HG03159 (cell line): Measurements from ENCODE around the gene ADGRG6.

Source experiments
- ATAC-seq: cut with Tn5 transposase; IDR thresholded peaks from one replicate; pipeline ENCODE4 v1.9.1; 2021; ENCODE audit warnings: mild to moderate bottlenecking, moderate library complexity; ENCODE audit not compliant: unreplicated experiment

Gene ADGRG6

GRCh38 chr6:142320366-142320765 is 18.6 kb downstream of the ADGRG6 start:
- no peak for ATAC-seq

GRCh38 chr6:142321451-142321850 is 19.6 kb downstream of the ADGRG6 start:
- no peak for ATAC-seq

- no peak for ATAC-seq
Measured at GRCh38 chr6:142322066-142322465, 20.3 kb downstream of the ADGRG6 start.

GRCh38 chr6:142322504-142323198 is 20.8 kb downstream of the ADGRG6 start:
- ATAC-seq, result no peak

GRCh38 chr6:142323377-142323776 is 21.6 kb downstream of the ADGRG6 start:
- no peak for ATAC-seq

- no peak for ATAC-seq
Measured at GRCh38 chr6:142324111-142324510, 22.3 kb downstream of the ADGRG6 start.

GRCh38 chr6:142325111-142325510 is 23.3 kb downstream of the ADGRG6 start:
- ATAC-seq, result no peak

- ATAC-seq, result no peak
Measured at GRCh38 chr6:142326540-142326939, 24.7 kb downstream of the ADGRG6 start.

- no peak for ATAC-seq
Measured at GRCh38 chr6:142328070-142328469, 26.3 kb downstream of the ADGRG6 start.

GRCh38 chr6:142329486-142330113 is 27.8 kb downstream of the ADGRG6 start:
- no peak for ATAC-seq

GRCh38 chr6:142331075-142331551 is 29.3 kb downstream of the ADGRG6 start:
- no peak for ATAC-seq

- ATAC-seq, result no peak
Measured at GRCh38 chr6:142331601-142332000, 29.8 kb downstream of the ADGRG6 start.

GRCh38 chr6:142332393-142333098 is 30.7 kb downstream of the ADGRG6 start:
- ATAC-seq, result no peak

- ATAC-seq, result no peak
Measured at GRCh38 chr6:142333431-142333830, 31.6 kb downstream of the ADGRG6 start.

GRCh38 chr6:142334294-142334693 is 32.5 kb downstream of the ADGRG6 start:
- no peak for ATAC-seq

- ATAC-seq, result no peak
Measured at GRCh38 chr6:142335415-142335814, 33.6 kb downstream of the ADGRG6 start.

GRCh38 chr6:142336183-142336582 is 34.4 kb downstream of the ADGRG6 start:
- ATAC-seq, result no peak

GRCh38 chr6:142336787-142337186 is 35.0 kb downstream of the ADGRG6 start:
- ATAC-seq, result no peak

GRCh38 chr6:142339113-142339512 is 37.3 kb downstream of the ADGRG6 start:
- no peak for ATAC-seq

- ATAC-seq, result no peak
Measured at GRCh38 chr6:142339968-142340658, 38.3 kb downstream of the ADGRG6 start.

- ATAC-seq, result no peak
Measured at GRCh38 chr6:142341855-142342330, 40.1 kb downstream of the ADGRG6 start.
